Testis (tissue), 2 donors: ENCODE measurements around the gene KIF18B.

Experiments
- POLR2A ChIP-seq: fragments of 450-650 bp; IDR thresholded peaks from one replicate; pipeline ENCODE4 v1.6.1; 2017; ENCODE audit warnings: antibody characterized with exemption, mild to moderate bottlenecking, moderate library complexity
- TF ChIP-seq, protein P1 (sequence below), 3 experiments: fragments of 450-650 bp in 2 of 3; fragments of 200-600 bp in 1 of 3; sonication (generic) in 1 of 3; IDR thresholded peaks; one replicate each; pipeline ENCODE4 v1.5.1; 2016 to 2019; ENCODE audit warnings: antibody characterized with exemption in 3 of 3, mild to moderate bottlenecking in 2 of 3, moderate library complexity in 1 of 3

DNA sequence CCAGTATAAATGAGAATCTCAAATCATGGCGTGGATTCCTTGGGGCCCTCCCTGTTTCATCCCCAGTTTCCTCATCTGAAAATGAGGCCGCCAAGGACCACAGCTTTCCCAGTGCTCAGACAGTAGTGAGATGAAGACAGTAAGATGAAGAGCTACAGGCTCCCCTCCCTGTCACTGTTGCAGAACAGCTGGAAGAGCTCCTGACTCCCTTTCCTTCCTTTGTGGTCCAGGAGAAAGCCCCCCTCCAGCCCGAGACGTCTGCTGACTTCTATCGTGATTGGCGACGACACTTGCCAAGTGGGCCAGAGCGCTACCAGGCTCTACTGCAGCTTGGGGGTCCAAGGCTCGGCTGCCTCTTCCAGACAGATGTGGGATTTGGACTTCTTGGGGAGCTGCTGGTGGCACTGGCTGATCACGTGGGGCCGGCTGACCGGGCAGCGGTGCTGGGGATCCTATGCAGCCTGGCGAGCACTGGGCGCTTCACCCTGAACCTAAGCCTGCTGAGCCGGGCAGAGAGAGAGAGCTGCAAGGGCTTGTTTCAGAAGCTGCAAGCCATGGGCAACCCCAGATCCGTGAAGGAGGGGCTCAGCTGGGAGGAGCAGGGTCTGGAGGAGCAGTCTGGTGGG lies 45.3 kb downstream of the KIF18B start:
- TF ChIP-seq, protein P1, sequence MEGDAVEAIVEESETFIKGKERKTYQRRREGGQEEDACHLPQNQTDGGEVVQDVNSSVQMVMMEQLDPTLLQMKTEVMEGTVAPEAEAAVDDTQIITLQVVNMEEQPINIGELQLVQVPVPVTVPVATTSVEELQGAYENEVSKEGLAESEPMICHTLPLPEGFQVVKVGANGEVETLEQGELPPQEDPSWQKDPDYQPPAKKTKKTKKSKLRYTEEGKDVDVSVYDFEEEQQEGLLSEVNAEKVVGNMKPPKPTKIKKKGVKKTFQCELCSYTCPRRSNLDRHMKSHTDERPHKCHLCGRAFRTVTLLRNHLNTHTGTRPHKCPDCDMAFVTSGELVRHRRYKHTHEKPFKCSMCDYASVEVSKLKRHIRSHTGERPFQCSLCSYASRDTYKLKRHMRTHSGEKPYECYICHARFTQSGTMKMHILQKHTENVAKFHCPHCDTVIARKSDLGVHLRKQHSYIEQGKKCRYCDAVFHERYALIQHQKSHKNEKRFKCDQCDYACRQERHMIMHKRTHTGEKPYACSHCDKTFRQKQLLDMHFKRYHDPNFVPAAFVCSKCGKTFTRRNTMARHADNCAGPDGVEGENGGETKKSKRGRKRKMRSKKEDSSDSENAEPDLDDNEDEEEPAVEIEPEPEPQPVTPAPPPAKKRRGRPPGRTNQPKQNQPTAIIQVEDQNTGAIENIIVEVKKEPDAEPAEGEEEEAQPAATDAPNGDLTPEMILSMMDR (IDR thresholded peaks at IDR 0.05), result no peak
- no peak for TF ChIP-seq POLR2A
